Measurements from ENCODE around the gene PLOD3. TPM values are rescaled to one million over a fixed set of nuclear protein-coding genes. Genes with fewer than 3 reads are reported as not detected.
A peak's percentile ranks its signal among the peaks of the same experiment; 100 is the strongest.

The PLOD3 gene
- total and polyA plus RNA-seq, 9 of the 15 experiments (the other 6 are each of a cell fraction or from before 2014, with no cell fraction given), result 2.8 to 101 (median 30.9) TPM

DNA sequence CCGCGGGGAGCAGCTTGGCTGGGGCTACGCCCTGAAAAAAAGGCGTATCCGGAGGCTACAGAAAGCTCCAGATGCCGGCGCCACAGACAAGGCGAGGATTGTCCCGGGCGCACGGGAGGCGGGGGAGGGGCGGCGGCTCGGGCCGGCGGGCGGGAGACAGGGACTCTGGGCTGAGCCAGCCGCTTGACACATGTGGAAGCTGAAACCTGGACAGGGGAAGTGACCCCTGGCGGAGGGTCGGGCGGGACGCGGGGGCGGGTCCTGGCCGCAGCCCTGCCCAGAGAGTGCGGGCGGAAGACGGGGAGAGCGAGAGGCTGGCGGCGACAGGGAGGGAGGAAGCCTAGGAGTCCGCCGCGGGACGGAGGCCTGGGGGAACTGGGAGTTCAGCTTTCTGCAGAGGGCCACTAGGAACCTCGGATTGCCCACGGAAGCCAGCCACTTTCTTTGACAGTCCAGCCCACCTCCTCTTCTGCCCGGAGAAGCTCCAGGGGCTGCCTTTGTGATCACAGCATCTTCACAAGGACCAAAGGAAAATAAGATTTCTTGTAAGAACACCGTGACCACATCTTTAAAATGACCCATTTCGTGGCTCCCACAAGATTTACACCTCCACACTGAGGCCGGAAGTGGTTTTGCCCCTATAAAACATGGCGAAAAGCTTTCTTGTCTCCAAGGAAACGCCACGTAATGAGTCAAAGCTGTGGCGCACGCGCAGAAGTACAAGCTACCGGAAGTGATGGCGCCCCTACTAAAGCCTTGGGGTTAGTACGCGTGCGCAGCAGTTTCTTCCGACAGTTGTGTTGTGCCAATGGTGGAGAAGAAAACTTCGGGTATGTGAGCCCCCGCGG is at the start of gene PLOD3, which contains the start of gene ZNHIT1 (continued):
- TF ChIP-seq POLR2AphosphoS2 (IDR thresholded peaks at IDR 0.05; ENCODE audit: low read length) (no peak), POLR2G (IDR thresholded peaks at IDR 0.05; ENCODE audit: low read depth, low read length) (peak; percentile 89), KAT7 (CRISPR knock-in tag; IDR thresholded peaks at IDR 0.05; ENCODE audit: borderline replicate concordance) (no peak), NFIC (IDR thresholded peaks at IDR 0.05) (peak; percentile 39; the same call in 1 of the 2 replicates), SNRNP70 (optimal IDR thresholded peaks at IDR 0.05; ENCODE audit: low read depth, low read length) (no peak), EZH2 (IDR thresholded peaks at IDR 0.05; ENCODE audit: borderline replicate concordance, low read depth, low read length) (no peak), ARID2 (IDR thresholded peaks at IDR 0.05) (no peak), FUS (optimal IDR thresholded peaks at IDR 0.05; ENCODE audit: low read depth, low read length) (peak; percentile 38), TAF1 (IDR thresholded peaks at IDR 0.05; ENCODE audit: control insufficient read depth, extremely low read depth, insufficient read depth, low read length, severe bottlenecking) (peak; percentile 58), SIN3A (IDR thresholded peaks at IDR 0.05; ENCODE audit: borderline replicate concordance in 2 of 2, control insufficient read depth in 1 of 2, low read depth in 2 of 2, low read length in 2 of 2) (peak; percentile 57 to 97), RBM34 (IDR thresholded peaks at IDR 0.05; ENCODE audit: borderline replicate concordance, insufficient read depth, low read length) (no peak), KDM2B (CRISPR knock-in tag; IDR thresholded peaks at IDR 0.05) (no peak), MEF2D (tag; conservative IDR thresholded peaks at IDR 0.05; ENCODE audit: low read depth) (no peak), ZNF263 (CRISPR knock-in tag; IDR thresholded peaks at IDR 0.05; ENCODE audit: borderline replicate concordance) (no peak), SMARCB1 (IDR thresholded peaks at IDR 0.05; ENCODE audit: insufficient read length, low read depth) (peak; percentile 42), TGIF2 (CRISPR knock-in tag; IDR thresholded peaks at IDR 0.05) (no peak), HIVEP1 (CRISPR knock-in tag; IDR thresholded peaks at IDR 0.05) (no peak)
- TF ChIP-seq, protein P1, sequence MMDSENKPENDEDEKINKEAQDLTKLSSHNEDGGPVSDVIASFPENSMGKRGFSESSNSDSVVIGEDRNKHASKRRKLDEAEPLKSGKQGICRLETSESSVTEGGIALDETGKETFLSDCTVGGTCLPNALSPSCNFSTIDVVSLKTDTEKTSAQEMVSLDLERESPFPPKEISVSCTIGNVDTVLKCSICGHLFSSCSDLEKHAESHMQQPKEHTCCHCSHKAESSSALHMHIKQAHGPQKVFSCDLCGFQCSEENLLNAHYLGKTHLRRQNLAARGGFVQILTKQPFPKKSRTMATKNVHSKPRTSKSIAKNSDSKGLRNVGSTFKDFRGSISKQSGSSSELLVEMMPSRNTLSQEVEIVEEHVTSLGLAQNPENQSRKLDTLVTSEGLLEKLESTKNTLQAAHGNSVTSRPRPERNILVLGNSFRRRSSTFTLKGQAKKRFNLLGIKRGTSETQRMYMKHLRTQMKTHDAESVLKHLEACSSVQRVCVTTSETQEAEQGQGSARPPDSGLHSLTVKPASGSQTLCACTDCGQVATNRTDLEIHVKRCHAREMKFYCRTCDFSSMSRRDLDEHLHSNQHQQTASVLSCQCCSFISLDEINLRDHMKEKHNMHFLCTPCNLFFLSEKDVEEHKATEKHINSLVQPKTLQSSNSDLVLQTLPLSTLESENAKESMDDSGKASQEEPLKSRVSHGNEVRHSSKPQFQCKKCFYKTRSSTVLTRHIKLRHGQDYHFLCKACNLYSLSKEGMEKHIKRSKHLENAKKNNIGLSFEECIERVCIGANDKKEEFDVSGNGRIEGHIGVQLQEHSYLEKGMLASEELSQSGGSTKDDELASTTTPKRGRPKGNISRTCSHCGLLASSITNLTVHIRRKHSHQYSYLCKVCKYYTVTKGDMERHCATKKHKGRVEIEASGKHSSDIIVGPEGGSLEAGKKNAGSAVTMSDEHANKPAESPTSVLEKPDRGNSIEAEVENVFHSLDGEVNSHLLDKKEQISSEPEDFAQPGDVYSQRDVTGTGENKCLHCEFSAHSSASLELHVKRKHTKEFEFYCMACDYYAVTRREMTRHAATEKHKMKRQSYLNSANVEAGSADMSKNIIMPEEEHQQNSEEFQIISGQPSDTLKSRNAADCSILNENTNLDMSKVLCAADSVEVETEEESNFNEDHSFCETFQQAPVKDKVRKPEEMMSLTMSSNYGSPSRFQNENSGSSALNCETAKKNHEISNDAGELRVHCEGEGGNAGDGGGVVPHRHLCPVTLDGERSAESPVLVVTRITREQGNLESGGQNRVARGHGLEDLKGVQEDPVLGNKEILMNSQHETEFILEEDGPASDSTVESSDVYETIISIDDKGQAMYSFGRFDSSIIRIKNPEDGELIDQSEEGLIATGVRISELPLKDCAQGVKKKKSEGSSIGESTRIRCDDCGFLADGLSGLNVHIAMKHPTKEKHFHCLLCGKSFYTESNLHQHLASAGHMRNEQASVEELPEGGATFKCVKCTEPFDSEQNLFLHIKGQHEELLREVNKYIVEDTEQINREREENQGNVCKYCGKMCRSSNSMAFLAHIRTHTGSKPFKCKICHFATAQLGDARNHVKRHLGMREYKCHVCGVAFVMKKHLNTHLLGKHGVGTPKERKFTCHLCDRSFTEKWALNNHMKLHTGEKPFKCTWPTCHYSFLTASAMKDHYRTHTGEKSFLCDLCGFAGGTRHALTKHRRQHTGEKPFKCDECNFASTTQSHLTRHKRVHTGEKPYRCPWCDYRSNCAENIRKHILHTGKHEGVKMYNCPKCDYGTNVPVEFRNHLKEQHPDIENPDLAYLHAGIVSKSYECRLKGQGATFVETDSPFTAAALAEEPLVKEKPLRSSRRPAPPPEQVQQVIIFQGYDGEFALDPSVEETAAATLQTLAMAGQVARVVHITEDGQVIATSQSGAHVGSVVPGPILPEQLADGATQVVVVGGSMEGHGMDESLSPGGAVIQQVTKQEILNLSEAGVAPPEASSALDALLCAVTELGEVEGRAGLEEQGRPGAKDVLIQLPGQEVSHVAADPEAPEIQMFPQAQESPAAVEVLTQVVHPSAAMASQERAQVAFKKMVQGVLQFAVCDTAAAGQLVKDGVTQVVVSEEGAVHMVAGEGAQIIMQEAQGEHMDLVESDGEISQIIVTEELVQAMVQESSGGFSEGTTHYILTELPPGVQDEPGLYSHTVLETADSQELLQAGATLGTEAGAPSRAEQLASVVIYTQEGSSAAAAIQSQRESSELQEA (IDR thresholded peaks at IDR 0.05; ENCODE audit: low read depth), result peak; percentile 83
- TF ChIP-seq, protein P2, sequence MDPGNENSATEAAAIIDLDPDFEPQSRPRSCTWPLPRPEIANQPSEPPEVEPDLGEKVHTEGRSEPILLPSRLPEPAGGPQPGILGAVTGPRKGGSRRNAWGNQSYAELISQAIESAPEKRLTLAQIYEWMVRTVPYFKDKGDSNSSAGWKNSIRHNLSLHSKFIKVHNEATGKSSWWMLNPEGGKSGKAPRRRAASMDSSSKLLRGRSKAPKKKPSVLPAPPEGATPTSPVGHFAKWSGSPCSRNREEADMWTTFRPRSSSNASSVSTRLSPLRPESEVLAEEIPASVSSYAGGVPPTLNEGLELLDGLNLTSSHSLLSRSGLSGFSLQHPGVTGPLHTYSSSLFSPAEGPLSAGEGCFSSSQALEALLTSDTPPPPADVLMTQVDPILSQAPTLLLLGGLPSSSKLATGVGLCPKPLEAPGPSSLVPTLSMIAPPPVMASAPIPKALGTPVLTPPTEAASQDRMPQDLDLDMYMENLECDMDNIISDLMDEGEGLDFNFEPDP (CRISPR knock-in tag; IDR thresholded peaks at IDR 0.05), result no peak

All from K562 (cell line).